GM21381 (cell line): ENCODE results near the gene KLHDC1.
"Not testable (repeated sequence)": the region's sequence is repeated elsewhere in the genome, so short reads cannot be mapped to it uniquely, and the experiment has no call there.

ENCODE experiments used
- ATAC-seq: cut with Tn5 transposase; IDR thresholded peaks from one replicate; pipeline ENCODE4 v1.9.1; 2021; ENCODE audit warnings: mild to moderate bottlenecking, moderate library complexity; ENCODE audit not compliant: unreplicated experiment

Gene KLHDC1

DNA sequence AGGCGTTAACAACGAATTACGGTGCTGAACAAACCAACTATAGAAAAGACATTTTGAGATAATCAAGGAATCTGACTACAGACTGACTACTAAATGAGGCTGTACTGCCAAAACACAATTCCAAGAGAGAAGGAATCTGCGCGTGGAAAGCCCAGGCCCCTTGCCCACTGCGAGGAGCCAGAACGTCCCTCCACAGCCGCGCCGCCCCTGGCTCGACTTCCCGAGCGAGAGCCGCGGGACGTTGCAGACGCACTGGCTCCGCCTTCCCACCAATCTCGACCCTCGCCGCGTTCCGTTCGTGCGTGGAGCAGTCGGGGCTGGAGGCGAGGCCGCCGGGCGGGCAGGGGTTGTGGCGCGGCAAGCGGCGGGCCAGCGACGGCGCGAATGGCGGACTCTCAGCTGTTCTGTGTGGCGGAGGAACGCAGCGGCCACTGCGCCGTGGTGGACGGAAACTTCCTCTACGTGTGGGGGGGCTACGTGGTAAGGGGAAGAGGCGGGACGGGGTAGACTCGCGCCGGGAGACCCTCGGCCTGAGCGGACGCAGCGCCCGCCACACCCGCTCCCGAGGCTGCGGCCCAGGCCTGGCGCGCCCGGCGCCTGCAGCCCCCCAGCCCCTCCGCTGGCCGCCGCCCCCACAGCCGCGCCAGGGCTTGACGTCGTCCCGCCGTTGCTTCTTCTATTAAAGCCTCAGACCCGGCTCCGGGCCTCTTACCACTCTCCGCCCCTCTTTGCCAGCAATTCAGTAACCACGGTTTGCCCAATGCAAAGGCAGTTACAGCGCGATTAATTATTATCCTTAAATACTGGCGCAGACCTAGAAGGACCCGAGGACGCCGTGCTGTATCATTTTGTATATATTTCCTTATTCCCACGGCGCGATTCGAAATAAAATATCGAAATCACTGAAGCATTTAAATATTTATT, at the start of gene KLHDC1:
Gene KLHDC1 (plus strand): TSS at position 310 of the 924 bp plus-strand sequence. CDS start 75 bp downstream, at position 385.
- peak; percentile 65 for ATAC-seq

DNA sequence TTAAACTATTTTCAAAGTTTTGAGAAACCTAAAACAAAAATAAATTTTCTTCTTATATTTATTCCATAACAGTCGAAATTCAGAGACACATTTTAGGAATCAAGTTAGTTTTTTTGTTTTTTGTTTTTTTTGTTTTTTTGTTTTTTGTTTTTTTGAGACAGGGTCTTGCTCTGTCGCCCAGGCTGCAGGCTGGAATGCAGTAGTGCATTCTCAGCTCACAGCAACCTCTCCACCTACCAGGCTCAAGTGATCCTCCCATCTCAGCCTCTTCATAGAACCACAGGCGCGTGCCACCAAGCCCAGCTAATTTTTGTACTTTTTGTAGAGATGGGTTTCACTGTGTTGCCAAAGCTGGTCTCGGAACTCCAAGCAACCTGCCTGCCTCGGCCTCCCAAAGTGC, 39.4 kb upstream of the KLHDC1 start:
- no peak for ATAC-seq

GRCh38 chr14:49654511-49654910, 38.4 kb upstream of the KLHDC1 start:
- ATAC-seq, result no peak

DNA sequence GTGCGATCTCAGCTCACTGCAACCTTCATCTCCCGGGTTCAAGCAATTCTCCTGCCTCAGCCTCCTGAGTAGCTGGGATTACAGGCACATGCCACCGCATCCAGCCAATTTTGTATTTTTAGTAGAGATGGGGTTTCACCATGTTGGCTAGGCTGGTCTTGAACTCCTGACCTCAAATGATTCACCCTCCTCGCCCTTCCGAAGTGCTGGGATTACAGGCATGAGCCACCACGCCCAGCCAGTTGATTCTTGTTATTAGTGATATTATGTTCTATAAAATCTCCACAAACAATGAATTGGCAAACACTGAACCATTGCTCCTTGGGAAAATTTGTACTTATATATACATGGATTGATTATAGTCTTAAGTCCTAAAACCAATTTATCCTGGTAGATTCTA, 35.4 kb upstream of the KLHDC1 start:
- not testable (repeated sequence) for ATAC-seq

DNA sequence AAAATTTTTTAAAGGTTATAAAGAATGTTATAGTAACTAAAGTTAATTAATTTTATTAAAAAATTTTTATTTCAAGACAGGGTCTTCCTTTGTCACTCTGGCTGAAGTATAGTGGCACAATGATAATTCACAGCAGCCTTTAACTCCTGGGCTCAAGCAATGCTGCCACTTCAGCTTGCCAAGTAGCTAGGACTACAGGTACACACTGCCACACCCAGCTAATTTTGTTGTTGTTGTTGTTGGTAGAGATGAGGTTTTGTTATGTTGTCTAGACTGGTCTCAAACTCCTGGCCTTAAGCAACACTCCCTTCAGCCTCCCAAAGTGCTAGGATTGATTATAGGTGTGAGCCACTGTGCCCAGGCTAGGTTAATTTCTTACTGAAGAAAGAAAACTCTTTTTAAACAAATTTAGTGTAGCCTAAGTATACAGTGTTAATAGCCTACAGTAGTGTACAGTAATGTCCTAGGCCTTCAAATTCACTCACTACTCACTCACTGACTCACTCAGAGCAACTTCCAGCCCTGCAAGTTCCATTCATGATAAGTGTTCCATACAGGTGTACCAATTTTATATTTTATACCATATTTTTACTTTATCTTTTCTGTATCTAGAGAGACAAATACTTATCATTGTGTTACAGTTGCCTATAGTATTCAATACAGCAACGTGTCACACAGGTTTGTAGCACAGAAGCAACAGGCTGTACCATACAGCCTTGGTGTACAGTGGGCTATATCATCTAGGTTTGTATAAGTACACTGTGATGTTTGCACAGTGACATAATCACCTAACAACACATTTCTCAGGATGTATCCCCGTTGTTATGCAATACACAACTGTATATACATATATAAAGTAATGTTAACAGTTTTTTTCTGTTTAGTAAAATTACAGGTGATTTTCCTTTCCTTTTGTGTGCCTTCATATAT, 33.1 kb upstream of the KLHDC1 start:
- no peak for ATAC-seq

DNA sequence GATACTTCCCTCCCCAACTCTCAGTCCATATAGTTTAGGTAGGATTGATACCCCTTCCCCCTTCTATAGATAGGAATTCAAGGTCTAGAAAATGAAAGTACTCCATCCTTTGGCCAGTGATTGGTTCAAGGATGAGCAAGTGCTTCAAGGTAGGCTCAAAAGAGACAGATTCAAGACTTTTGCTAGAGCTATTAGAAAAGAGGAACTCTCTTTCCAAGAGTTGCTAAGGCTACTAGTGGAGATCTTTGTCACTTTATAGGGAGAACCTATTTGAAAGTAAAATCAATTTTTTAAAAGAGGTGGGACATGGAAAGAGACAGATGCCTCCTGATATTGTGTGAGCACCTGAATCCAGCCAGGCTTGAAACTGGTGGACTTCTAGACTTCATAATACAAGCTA, 22.4 kb upstream of the KLHDC1 start:
- no peak for ATAC-seq

DNA sequence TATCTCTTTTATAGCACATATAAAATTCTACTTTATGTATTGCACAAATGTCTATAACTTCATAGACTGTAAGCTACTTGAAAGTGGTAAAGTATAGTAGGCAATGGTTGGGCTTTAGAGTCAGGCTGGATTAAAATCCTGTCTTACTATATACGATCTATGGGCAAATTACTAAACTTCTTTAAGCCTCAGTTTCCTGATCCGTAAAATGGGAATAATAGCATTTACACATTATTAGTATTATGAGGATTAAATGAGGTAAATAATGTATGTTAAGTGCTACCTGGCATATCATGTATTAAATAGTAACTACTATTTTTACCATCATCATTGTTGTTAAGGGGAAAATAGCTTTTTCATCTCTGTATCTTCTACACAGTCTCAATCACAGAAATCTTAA, 19.3 kb upstream of the KLHDC1 start:
- ATAC-seq, result no peak

GRCh38 chr14:49677643-49678042, 15.3 kb upstream of the KLHDC1 start:
- ATAC-seq, result no peak

- ATAC-seq, result no peak
These were observed 13.6 kb upstream of the KLHDC1 start for GRCh38 chr14:49679271-49679670.

GRCh38 chr14:49686425-49686824, 6.5 kb upstream of the KLHDC1 start:
- ATAC-seq, result no peak

- peak; percentile 83 for ATAC-seq
These were observed 4.8 kb upstream of the KLHDC1 start, which contains the start of gene POLE2 for GRCh38 chr14:49687942-49688700. POLE2 (minus strand) TSS chr14:49688214; CDS start chr14:49688203, 11 bp downstream.

- ATAC-seq, result no peak
These were observed 4.3 kb upstream of the KLHDC1 start for GRCh38 chr14:49688701-49689030.

DNA sequence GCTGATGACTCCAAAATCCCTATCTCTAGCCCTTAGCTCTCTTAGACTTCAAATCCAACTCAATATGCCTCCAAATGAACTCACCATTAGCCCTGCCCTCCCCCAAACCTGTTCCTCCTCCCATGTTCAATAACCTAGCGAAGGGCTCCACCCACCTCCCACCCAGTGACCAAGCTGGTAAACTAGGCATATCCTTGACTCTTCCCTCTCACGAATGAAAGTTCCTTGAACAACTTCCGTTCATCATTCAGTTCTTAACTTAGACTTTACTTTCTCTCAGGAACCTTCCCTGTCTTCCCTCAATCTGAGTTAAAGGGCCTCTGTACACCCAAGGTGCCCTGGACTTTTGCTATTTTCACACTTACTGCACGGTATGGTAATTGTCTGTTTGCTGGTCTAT, 1.9 kb upstream of the KLHDC1 start:
- ATAC-seq, result no peak

- ATAC-seq, result no peak
These were observed 645 bp upstream of the KLHDC1 start for GRCh38 chr14:49692193-49692757.

DNA sequence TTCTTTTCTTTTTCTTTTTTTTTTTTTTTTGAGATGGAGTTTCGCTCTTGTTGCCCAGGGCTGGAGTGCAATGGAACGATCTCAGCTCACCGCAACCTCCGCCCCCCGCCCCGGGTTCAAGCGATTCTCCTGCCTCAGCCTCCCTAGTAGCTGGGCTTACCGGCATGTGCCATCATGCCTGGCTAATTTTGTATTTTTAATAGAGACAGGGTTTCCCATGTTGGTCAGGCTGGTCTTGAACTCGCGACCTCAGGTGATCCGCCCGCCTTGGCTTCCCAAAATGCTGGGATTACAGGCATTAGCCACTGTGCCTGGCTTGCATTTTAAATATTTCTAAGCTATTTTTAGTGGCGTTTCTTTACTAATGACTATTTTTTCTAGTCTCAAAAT, 810 bp downstream of the KLHDC1 start:
- ATAC-seq, result not testable (repeated sequence)

GRCh38 chr14:49702725-49703124, 9.8 kb downstream of the KLHDC1 start:
- no peak for ATAC-seq

DNA sequence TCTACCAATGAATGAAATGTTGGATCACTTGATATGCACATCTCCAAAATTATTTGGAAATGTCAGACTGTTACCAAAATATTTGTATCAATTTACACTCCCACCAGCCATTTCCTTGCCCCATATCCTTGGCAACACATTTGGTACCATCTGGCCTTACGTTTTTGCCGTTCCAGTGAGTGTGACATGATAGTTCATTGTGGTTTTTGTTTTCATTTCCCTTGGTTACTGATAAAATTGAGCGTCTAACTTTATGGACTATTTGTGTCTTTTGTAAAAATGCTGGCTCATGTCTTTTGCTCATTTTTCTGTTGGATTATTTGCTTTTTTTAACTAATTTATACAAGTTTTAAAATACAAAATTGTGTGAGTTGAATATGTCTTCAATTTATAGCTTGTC, 11.0 kb downstream of the KLHDC1 start:
- ATAC-seq, result no peak

DNA sequence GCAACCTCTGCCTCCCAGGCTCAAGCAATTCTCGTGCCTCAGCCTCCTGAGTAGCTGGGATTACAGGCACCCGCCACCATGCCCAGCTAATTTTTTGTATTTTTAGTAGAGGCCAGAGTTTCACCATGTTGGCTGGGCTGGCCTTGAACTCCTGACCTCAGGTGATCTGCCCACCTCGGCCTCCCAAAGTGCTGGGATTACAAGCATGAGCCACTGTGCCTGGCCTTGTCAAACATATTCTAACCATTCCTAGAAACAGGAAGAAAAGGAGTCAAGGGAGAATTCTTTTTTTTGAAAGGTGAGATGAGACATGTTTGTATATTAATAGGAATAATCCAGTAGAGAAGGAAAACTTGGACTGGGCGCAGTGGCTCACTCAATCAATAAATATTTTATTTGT, 11.6 kb downstream of the KLHDC1 start:
- ATAC-seq, result not testable (repeated sequence)

DNA sequence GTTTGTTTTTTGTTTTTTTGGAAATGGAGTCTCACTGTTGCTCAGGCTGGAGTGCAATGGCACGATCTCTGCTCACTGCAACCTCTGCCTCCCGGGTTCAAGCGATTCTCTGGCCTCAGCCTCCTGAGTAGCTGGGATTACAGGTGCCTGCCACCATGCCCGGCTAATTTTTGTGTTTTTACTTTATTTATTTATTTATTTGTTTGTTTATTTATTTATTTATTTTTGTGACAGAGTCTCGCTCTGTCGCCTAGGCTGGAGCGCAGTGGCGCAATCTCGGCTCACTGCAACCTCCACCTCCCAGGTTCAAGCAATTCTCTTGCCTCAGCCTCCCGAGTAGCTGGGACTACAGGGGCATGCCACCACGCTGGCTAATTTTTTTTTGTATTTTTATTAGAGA, 18.1 kb downstream of the KLHDC1 start:
- ATAC-seq, result not testable (repeated sequence)

DNA sequence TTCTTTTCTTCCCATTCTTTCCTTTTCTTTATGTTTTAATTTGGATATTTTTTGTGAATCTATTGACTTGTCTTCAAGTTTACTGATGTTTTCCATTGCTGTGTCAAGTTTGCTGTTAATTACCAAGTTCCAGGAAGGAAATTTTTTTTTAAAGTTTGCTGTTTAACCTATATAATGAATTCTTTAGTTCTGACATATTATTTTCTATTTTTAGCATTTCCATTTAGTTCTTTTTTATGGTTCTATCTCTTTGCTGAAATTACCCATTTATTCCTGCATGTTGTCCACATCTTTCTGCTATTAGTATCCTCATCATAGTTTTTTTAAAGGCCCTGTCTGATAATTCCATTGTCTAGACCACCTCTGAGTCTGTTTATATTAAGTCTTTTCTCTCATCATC, 27.8 kb downstream of the KLHDC1 start:
- ATAC-seq, result no peak
